Testis (tissue), 2 donors: Measurements from ENCODE around the gene LRP1B.

Experiments used
- CTCF ChIP-seq, 3 experiments: fragments of 450-650 bp in 2 of 3; fragments of 200-600 bp in 1 of 3; sonication (generic) in 1 of 3; IDR thresholded peaks; one replicate each; pipeline ENCODE4 v1.5.1; 2016 to 2019; ENCODE audit warnings: antibody characterized with exemption in 3 of 3, mild to moderate bottlenecking in 2 of 3, moderate library complexity in 1 of 3
- POLR2A ChIP-seq: fragments of 450-650 bp; IDR thresholded peaks from one replicate; pipeline ENCODE4 v1.6.1; 2017; ENCODE audit warnings: antibody characterized with exemption, mild to moderate bottlenecking, moderate library complexity

- no peak for TF ChIP-seq CTCF (IDR thresholded peaks at IDR 0.05)
- no peak for TF ChIP-seq POLR2A
Observed at GRCh38 chr2:141020346-141020745, 1110.5 kb downstream of the LRP1B start.
